GM19372 (cell line): ENCODE results near the gene MPC2.

ENCODE experiments used
- ATAC-seq: cut with Tn5 transposase; IDR thresholded peaks from one replicate; pipeline ENCODE4 v1.9.1; 2021; ENCODE audit warnings: mild to moderate bottlenecking, low read depth, moderate library complexity; ENCODE audit not compliant: unreplicated experiment

Gene MPC2

GRCh38 chr1:167936930-167937708, at the start of gene MPC2:
Gene MPC2, minus strand, starts transcription at chr1:167937072. Its CDS starts 1,231 bp downstream, at chr1:167935841.
- peak; percentile 6 for ATAC-seq

DNA sequence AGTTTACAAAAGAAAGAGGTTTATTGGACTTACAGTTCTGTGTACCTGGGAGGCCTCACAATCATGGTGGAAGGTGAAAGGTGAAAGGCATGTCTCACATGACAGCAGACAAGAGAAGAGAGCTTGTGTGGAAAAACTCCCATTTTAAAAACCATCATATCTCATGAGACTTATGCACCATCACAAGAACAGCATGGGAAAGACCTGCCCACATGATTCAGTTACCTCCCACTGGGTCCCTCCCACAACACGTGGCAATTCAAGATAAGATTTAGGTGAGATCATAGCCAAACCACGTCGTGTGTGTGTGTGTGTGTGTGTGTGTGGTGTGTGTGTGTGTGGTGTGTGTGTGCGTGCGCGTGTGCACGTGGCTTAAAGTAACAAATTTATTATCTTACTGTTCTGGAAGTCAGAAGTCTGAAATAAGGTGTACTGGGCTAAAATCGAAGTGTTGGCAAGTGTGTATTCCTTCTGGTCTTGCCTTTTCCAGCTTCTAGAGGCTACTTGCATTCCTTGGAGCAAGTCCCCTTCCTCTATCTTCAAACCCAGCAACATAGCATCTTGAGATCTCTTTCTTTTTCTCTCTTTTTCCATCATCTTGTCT, 48.1 kb upstream of the MPC2 start:
- no peak for ATAC-seq

- no peak for ATAC-seq
Measured at GRCh38 chr1:167983797-167984420, 47.0 kb upstream of the MPC2 start.

GRCh38 chr1:167981933-167982332, 45.1 kb upstream of the MPC2 start:
- ATAC-seq: no peak

GRCh38 chr1:167977245-167977644, 40.4 kb upstream of the MPC2 start:
- ATAC-seq: no peak

DNA sequence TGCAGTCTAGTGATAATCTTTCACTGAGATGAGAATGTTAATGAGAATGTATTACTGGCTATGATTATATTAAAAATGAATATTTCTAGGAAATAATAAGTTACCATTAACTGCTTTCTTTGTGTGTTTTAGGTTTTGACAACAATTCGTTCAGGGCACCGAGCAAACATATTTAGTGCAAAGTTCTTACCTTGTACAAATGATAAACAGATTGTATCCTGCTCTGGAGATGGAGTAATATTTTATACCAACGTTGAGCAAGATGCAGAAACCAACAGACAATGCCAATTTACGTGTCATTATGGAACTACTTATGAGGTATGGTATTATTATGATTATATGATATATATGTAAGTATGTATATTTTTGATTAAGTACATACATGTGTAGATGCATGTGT, 37.8 kb upstream of the MPC2 start:
- no peak for ATAC-seq

DNA sequence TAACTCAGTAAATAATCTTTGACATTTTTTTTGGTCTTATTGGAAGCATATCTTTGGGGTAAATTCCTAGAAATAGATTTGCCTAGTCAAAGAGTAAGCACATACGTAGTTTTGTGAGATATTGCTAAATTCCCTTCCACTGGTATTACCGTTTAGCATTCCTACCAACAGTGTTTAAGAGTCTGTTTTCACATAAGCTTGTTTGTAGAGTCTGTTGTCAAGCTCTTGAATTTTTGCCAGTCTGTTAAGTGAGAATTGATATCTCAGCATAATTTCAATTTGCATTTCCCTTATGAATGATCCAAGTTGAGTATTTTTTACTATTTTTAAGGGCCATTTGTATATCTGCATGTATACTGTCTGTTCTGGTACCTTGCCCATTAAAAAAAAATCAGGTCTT, 37.0 kb upstream of the MPC2 start:
- no peak for ATAC-seq

GRCh38 chr1:167968569-167968968, 31.7 kb upstream of the MPC2 start:
- ATAC-seq: no peak

- ATAC-seq: no peak
Measured at GRCh38 chr1:167966050-167966449, 29.2 kb upstream of the MPC2 start.

- no peak for ATAC-seq
Measured at GRCh38 chr1:167964646-167965045, 27.8 kb upstream of the MPC2 start.

DNA sequence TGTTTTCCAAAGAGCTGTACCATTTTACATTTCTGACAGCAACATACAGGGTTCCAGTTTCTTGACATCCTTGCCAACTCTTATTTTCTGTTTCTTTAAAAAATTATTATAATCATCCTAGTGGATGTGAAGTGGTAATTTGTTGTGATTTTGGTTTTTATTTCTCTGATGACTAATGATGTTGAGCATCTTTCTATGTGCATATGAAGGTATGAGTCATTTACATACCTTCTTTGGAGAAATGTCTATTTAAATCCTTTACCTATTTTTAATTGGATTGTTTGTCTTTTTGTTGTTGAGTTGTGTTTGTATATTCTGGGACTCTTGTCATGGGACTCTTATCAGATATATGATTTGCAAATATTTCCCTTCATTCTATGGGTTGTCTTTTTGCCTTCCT, 20.8 kb upstream of the MPC2 start:
- no peak for ATAC-seq

DNA sequence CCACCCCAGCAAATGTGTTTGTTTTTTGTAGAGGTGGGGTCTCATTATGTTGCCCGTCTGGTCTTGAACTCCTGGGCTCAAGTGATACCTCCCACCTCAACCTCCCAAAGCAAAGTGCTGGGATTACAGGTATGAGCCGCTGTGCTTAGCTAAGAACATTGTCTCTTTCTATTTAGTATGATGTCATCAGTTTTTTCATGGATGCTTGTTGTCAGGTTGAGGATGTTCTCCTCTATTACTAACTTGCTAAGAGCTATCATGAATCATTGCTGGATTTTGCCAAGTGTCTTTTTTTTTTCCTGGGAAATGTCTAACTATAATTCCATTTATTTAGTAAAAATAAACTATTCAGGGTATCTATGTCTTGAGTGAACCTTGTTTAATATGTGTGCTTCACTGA, 19.0 kb upstream of the MPC2 start:
- no peak for ATAC-seq

DNA sequence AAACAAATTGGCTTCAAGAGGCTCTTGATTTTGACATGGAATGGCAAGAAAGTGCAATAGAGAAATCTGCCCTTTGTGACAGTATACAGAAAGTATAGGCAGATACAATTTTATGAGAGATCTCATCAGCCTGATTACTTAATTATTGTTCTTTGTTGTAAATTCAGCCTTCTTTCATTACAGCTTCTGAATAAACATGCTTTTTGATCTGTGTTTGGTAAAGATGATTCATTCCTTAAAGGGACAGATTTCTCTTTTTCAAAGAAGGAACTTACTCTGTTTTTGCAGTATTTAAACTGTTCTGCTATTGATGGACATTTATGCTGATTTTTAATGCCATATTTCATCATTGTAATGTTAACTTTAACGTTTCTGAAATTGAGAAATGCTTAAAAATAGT, 13.7 kb upstream of the MPC2 start:
- no peak for ATAC-seq

- no peak for ATAC-seq
Measured at GRCh38 chr1:167949785-167950184, 12.9 kb upstream of the MPC2 start.

DNA sequence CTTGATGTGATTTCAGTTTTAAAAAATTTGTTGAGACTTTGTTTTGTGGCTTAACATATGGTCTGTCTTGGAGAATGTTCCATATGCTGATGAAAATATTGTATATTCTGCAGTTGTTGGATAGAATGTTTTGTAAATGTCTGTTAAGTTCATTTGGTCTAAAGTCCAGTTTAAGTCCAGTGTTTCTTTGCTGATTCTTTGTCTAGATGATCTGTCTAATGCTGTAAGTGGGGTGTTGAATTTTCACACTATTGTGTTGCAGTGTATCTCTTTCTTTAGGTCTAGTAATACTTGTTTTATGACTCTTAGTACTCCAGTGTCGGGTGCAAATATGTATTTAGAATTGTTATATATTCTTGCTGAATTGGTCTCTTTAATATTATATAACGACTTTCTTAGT, 10.9 kb upstream of the MPC2 start:
- no peak for ATAC-seq

DNA sequence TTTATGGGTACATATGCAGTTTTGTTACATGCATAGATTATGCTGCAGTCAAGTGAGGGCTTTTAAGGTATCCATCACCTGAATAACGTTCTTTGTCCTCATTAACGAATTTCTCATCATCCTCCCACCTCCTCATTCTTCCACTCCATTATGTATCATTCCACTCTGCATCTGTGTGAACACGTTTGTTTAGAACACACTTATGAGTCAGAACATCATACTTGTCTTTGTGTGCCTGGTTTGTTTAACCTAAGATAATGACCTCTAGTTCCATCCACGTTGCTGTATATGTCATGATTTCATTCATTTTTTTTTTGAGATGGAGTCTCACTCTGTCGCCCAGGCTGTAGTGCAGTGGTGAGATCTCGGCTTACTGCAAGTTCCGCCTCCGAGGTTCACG, 6.7 kb upstream of the MPC2 start:
- ATAC-seq: no peak

- ATAC-seq: no peak
Measured at GRCh38 chr1:167940264-167940663, 3.4 kb upstream of the MPC2 start.

GRCh38 chr1:167938080-167938636, 1.3 kb upstream of the MPC2 start:
- ATAC-seq: no peak

DNA sequence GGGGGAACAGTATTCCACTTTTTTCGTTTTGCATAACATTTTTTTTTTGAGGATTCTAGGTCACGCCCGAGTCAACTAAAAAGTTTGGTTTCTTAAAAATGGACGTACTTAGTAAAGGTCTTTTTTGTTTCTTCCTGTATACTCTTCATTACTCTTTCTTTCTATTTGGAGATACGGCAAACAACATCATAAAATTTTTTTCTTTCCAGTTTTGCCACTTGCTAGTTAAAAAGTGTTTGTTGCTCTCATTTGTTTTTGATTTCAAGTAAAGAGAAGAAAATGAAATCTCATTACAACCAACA, 788 bp upstream of the MPC2 start:
- ATAC-seq: no peak

DNA sequence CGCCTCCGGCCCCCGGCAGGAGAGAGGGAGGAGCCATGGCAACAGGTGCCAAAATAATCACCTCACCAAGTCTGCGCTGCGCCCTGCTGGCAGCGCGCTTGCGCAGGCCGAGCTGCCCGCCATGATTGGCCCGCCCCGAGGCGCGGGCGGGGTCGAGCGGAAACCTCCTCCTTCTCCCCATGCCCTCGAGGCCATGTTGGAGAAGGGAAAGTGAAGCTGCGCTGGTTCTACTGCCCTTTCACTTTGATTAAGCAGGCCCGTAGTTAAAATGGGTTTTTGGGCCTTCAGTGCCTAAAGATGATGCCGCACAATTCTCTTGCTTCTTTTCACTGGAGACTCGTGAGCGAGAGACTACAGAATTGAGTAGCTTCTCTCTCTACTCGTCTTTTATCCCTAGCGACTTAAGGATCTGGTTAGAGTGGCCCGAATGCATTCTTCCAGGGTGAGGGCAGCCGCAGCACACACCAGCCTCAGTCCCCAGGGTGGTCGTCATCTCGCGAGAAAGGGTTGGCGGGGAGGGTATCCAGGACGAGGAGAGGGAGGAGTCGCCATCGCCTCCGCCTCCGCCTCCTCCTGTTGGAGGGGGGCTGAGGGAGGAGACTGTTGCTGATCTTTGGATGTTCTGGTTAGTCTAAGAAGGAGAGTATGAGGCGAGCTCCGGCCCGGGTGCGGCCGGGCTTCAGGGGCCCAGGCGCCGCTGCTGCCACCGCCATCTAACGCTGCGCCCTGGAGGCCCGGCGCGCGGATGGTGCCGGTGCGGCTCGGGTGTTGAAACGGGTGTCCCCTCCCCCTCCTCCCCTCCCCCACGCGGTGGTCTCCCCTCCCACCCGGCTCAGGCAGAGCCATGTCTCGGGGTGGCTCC, 573 bp downstream of the MPC2 start, which contains the start of gene DCAF6:
DCAF6 (plus strand) TSS at position 616 of the 862 bp plus-strand sequence; CDS start at position 845, 229 bp downstream.
- ATAC-seq: peak; percentile 74
